Endometrial microvascular endothelial cells (primary cell): ENCODE measurements around the gene ZEB2. TPM values are rescaled to one million over a fixed set of nuclear protein-coding genes. Genes with fewer than 3 reads are reported as not detected.

ENCODE experiments used
- in situ Hi-C: cut with HindIII; loops from 2 replicates; pipeline ENCODE4 v1.10.0; 2017; ENCODE audit warnings: low sequenced_read_pairs, low pct_unique_long_range_greater_than_20kb; ENCODE audit errors: inconsistent ontology term
- total RNA-seq: library from RNA; depleted of rRNA; stranded (reverse); fragments of >200 nt; gene quantifications from one replicate; pipeline ENCODE4 v1.2.3, GENCODE V29; 2015; ENCODE audit errors: inconsistent ontology term

The ZEB2 gene
- total RNA-seq, 1 donor from 2014 or later, result 9.7 TPM

- in situ Hi-C loops, result no loop called here
Observed at GRCh38 chr2:144533221-144533620, 13.3 kb upstream of the ZEB2 start.

DNA sequence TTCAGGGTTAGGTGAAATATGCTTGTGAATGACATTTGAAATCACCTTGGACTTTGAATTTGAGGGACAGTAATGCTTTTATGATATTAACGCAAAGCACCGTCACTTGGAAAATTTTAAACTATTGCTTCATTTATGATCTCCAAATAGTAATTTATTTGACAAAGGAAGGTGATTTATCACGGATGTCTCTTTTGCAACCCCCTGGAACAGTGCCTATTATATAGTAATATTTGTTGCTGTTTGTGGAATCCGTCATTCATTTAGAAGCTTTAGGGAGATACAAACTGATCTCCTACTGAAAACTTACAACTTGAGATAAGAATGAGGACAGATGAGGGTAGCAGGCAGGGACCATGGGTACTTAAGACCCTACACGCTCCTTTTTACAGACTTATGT lies 10.7 kb upstream of the ZEB2 start:
- in situ Hi-C loops, result no loop called here

GRCh38 chr2:144529841-144530240 lies 9.9 kb upstream of the ZEB2 start:
- in situ Hi-C loops, result no loop called here

- in situ Hi-C loops, result no loop called here
Observed at GRCh38 chr2:144528108-144528507, 8.2 kb upstream of the ZEB2 start.

GRCh38 chr2:144526831-144527230 lies 6.9 kb upstream of the ZEB2 start:
- in situ Hi-C loops, result no loop called here

DNA sequence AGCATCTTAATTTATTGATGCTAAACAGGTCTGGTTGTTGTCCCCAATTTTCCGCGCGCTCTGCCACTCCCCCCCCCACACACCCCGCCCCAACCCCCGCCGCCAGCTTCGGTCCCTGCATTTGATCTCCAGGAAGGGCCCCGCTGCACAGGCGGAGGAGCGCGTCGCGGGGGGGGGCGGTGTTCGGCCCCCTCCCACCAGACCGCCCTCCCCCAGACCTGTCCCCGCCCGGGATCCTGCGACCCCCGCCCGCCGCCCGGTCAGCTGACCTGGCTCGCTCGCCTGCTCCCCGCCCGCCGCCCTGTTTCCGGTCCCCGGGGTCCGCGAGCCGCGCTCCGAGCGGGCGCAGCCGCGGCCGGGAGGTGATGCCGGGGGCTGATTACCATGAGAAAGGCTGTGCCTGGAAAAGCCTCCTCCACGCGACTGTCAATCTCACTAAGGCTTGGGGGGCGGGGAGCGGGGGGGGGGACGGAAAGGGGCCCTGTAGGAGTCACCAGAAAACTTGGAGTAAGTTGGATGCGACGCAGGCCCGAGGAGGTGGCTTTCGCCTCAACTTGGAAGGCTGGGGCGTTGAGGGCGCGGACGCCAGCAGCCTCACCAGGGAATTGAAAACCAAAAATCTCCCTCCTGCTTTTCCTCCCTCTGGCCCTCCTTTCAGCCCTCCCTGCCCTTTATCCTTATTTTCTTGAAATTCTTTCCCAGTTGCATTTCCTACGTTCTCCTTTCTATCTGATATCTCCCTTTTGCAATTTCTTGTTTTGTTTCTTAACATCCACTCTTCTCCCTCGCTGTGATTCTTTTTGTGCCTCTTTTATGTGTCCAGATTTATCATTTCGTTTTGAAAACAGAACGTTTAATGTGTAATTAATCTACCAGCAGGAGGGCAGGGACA lies 4.4 kb upstream of the ZEB2 start:
- in situ Hi-C loops, result no loop called here

GRCh38 chr2:144523596-144524117 lies 3.7 kb upstream of the ZEB2 start:
- in situ Hi-C loops, result no loop called here

DNA sequence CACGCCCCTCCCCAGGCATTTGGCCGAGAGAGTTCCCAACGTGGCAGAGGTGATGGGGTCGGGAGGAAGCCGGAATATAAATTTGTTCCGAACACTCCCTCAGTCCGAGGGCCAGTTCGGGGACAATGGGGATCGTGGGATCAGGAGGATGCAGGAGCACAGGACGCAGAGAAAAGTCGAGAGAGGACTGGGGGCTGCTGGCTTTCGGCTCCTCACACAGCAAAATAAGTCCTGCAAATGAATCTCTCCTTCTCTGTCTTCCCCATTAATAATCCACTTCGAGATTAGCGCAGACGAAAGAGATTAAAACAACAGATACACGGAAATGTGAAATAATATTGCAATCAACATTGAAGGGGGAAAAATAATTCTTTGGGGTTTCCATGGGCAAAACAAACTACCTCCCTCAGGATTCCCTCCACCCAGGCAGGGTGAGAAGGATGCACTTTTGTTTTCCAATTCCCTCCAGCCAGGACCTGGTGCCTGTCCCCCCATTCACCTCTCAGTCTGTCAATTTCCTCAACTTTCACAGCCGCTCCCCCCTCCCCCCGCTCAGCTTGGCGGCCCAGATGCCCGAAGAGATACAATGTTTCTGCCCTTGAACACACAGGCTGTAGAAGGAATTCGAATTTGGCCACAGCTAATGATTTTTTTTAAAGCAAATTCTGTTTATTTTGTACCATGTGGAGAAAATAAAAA lies 3.1 kb upstream of the ZEB2 start:
- in situ Hi-C loops, result no loop called here

GRCh38 chr2:144522176-144522896 lies 2.4 kb upstream of the ZEB2 start:
- in situ Hi-C loops, result no loop called here

GRCh38 chr2:144521686-144522085 lies 1.8 kb upstream of the ZEB2 start:
- in situ Hi-C loops, result no loop called here

DNA sequence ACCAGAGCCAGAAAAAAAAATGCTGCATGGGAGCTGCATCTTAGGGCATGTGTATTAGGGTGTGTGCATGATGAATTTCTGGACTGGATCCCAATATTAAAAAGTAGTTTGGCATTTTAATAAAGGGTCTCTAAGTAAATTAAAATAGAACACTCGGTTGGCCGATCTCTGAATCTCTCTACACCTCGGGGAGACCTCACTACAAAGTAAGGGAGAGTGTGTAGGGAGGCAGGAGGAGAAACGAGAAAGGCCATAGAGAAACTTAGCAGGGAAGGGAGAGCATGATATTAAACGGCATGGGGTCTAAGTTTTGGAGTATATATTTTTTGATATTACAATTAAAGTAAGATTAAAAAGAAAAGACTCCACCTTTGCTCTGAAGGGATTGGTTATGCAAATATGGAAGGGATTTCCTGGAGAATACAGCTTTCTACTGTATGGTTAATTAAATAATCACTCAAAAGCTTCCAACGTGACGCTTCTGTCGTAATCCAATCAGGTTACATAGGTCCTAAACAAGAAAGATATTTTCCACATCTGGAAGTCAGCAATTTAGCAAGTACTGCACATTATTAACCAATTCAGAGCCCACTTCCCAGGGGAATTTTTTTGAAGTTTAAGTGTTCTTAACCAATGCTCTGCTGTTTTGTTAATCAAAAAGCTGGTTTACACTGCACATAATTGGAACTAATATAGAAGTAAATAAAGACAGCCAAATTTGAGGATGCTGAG lies 1.0 kb upstream of the ZEB2 start:
- in situ Hi-C loops, result no loop called here

DNA sequence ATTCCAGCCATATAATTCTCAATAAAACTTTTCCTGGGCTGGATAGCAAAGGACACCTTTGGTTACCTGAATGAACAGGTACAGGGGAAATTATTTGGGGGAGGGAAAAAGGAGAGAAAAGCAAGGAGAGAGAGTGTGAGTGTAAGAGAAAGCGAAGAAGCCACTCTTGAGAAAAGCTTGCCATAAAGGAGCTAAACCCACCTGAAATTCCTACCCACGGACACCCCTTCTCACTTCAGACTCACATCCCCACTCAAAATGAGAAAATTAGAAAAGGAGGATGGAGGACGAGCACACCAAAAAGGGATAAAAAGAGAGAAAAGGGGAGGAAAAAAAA lies 354 bp downstream of the ZEB2 start:
- in situ Hi-C loops, result loop anchor here (10.0 kb wide), 1 partner anchor 65 kb away; no protein-coding TSS in a partner anchor

DNA sequence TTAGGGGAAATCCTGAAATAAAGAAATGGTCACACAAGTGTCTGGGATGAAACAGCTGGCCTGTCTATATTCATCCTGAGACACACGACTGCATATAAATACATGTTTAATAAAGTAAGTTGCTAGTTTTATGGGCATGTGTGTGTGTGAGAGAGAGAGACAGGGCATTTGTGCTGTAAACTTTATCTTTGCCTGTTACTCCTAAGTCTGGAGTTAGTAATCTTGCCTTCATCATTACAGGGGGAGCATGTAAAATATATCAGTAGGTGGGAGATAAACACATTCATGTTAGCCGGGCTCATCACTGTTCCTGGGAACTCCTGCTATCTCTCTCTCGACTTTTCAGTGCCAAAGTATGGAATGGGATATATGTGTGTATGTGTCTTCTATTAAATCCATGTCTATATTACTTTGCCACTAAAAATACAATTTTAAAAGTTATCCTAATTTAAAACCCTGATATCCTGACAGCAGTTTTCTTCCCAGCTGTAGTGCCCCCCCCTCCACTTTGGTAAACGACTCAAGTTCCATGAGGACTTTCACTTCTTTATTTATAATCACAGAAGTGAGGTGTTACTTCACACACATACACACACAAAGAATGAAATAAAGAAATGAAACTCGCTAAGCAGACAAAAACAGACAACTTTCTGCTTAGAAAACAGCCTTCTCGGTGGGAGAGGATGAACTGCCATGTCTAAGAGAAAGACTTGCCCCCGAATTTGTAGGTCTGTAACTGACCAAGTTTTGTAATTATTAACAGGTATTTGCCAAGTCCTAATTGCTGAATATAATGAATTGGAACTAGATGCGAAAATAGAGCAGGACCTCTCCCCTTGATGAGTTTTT lies 947 bp downstream of the ZEB2 start:
- in situ Hi-C loops, result loop anchor here (10.0 kb wide), 1 partner anchor 64 kb away; no protein-coding TSS in a partner anchor

DNA sequence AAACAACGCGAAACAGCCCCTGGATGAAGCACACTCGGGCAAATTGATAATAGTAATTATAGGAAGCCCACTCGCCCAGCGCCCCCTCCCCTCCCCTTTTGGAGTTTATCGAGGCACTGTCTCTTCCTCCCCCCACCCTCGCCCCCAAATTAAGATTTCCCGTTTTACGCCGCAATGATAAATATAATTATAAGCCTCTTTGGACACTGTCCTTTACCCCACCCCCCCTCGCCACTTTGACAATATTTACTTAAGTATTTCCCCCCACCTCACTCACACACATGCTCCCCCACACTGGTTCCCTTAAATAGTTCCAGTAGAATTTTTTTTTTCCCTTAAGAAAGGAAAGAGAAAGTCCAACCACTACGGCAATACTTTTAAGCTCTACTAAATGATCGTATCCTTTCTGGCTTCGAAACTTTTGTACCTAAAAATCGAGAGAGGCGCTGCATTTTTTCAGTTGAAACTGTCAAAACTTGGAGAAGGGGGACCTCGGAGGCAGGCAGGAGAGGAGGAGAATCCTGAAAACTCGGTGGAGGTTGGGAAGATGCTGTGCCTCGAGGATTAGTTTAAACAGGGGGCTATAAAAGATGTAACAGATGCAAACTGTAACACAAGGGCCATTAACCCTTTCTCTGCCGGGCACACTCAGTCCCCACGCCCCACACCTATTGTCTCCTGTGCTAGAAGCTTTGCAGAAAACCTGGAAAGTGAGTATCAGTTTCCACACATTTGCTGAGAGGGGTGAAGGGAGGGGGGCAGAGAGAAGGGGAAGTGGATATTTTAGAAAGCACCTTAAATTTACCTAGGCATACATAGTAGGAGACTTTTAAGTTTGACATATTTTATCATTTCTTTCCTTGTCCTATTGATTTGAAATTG lies 1.8 kb downstream of the ZEB2 start:
- in situ Hi-C loops, result loop anchor here (10.0 kb wide), 1 partner anchor 63 kb away; no protein-coding TSS in a partner anchor

DNA sequence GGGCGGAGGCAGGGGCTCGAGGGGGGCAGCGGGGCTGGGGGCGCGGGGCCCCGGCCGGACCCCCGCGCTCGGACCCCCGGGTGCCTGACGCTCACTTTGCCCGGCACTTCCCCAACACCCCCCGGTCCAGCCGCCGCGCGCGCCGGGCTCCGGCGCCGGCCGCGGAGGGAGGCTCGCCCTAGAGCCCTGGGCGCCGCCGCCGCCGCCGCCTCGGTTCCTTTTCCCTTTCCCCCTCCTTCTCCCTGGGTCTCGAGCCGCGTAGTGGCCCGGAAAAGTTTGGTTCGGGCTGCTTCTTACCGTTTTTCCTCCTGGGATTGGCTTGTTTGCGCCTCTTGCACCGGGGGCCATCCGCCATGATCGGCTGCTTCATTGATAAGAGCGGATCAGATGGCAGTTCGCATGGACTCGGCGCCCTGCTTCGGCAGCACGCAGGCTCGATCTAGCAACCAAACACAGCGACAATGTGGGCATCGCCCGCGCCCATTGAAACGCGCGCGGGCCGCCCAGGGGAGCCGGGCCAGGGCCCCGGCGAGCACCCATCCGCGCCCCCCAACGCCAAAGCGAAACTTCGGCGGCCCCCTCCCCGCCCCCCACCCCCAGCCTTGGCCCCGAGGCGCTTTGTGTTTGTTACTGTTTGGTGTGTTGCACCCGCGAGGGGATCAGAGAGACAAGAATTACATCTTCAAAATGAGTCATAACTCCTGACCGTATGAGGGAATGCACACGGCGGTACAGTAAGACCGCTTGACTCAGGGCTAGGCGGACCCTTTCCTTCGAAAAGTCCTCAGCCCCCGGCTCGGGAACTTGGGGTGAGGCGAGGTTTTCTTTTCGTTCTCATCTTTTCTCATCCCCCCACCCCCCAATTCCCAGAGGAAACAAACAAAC lies 2.7 kb downstream of the ZEB2 start:
- in situ Hi-C loops, result loop anchor here (10.0 kb wide), 1 partner anchor 62 kb away; no protein-coding TSS in a partner anchor

- in situ Hi-C loops, result loop anchor here (10.0 kb wide), 1 partner anchor 62 kb away; no protein-coding TSS in a partner anchor
Observed at GRCh38 chr2:144516411-144516980, 3.4 kb downstream of the ZEB2 start.
